GM23248 (cell line): ENCODE data around the gene TUSC2. TPM values are rescaled to one million over a fixed set of nuclear protein-coding genes. Genes with fewer than 3 reads are reported as not detected.

Experiments
- DNase-seq: peaks from one replicate; pipeline ENCODE4 v3.0.0-alpha.2; 2015
- H2AFZ ChIP-seq: fragments of 200-600 bp; sonication (generic); 2 replicates; pipeline ENCODE4 v1.6.1; 2016; ENCODE audit warnings: antibody characterized with exemption
- H3F3A ChIP-seq: fragments of 200-600 bp; sonication (generic); 2 replicates; pipeline ENCODE4 v1.6.1; 2016; ENCODE audit warnings: mild to moderate bottlenecking, antibody characterized with exemption, mixed run types; ENCODE audit not compliant: insufficient read depth
- H3K27ac ChIP-seq: fragments of 200-600 bp; sonication (generic); 2 replicates; pipeline ENCODE4 v1.5.1; 2016; ENCODE audit warnings: mild to moderate bottlenecking
- H3K27me3 ChIP-seq: fragments of 200-600 bp; sonication (generic); replicated peaks from 2 replicates; pipeline ENCODE4 v1.6.1; 2016; ENCODE audit warnings: mild to moderate bottlenecking; ENCODE audit not compliant: insufficient read depth
- H3K36me3 ChIP-seq: fragments of 200-600 bp; sonication (generic); 2 replicates; pipeline ENCODE4 v1.6.1; 2016; ENCODE audit warnings: low read depth, mild to moderate bottlenecking
- H3K4me1 ChIP-seq: fragments of 200-600 bp; sonication (generic); 2 replicates; pipeline ENCODE4 v1.6.1; 2016; ENCODE audit warnings: mild to moderate bottlenecking; ENCODE audit not compliant: insufficient read depth
- H3K4me2 ChIP-seq: fragments of 200-600 bp; sonication (generic); one replicate; pipeline ENCODE4 v1.6.1; 2016; ENCODE audit warnings: mild to moderate bottlenecking; ENCODE audit not compliant: unreplicated experiment
- H3K4me3 ChIP-seq: fragments of 200-600 bp; sonication (generic); 2 replicates; pipeline ENCODE4 v1.5.1; 2016; ENCODE audit warnings: mild to moderate bottlenecking
- H3K79me2 ChIP-seq: fragments of 200-600 bp; sonication (generic); 2 replicates; pipeline ENCODE4 v1.6.1; 2016; ENCODE audit warnings: mild to moderate bottlenecking; ENCODE audit not compliant: insufficient read depth
- H3K9ac ChIP-seq: fragments of 200-600 bp; sonication (generic); 2 replicates; pipeline ENCODE4 v1.6.1; 2016; ENCODE audit warnings: mild to moderate bottlenecking
- H3K9me2 ChIP-seq: fragments of 200-600 bp; sonication (generic); 2 replicates; pipeline ENCODE4 v1.6.1; 2016; ENCODE audit warnings: mixed run types, mild to moderate bottlenecking, moderate library complexity; ENCODE audit not compliant: insufficient read depth
- H3K9me3 ChIP-seq: fragments of 200-600 bp; sonication (generic); one replicate; pipeline ENCODE4 v1.6.1; 2017; ENCODE audit warnings: low read depth
- H4K20me1 ChIP-seq: fragments of 200-600 bp; sonication (generic); 2 replicates; pipeline ENCODE4 v1.6.0; 2016; ENCODE audit not compliant: insufficient read depth
- EZH2 ChIP-seq: fragments of 200-600 bp; sonication (generic); IDR thresholded peaks from 2 replicates; pipeline ENCODE4 v1.6.1; 2018; ENCODE audit warnings: antibody characterized with exemption, mild to moderate bottlenecking; ENCODE audit not compliant: insufficient read depth, poor library complexity, severe bottlenecking
- EZH2phosphoT487 ChIP-seq: fragments of 200-600 bp; sonication (generic); IDR thresholded peaks from 2 replicates; pipeline ENCODE4 v1.6.1; 2018; ENCODE audit warnings: antibody characterized with exemption, moderate library complexity, mild to moderate bottlenecking, low read depth; ENCODE audit not compliant: insufficient read depth
- WGBS, 2 experiments: methylation state at CpG; one replicate each; pipeline ENCODE4 v1.1.6; 2015 to 2017; ENCODE audit warnings: low lambda C conversion rate in 2 of 2, low coverage in 1 of 2; ENCODE audit errors: missing lambda C conversion rate in 2 of 2; 5-methylcytosine and 5-hydroxymethylcytosine counted together
- in situ Hi-C: fragments of 300-500 bp; cut with MboI; formaldehyde crosslinking; loops from 2 replicates; pipeline ENCODE4 v1.15.0; 2020
- polyA plus RNA-seq: library from polyadenylated mRNA; unstranded; fragments of >200 nt; fragmentation: Nextera tagmentation; extraction: Ambion mirVana; gene quantifications from 2 replicates; pipeline ENCODE4 v1.2.1, GENCODE V29; 2016
- total RNA-seq: library from RNA; depleted of rRNA; stranded (reverse); fragments of >200 nt; shearing (Covaris generic); gene quantifications from 2 replicates; pipeline ENCODE4 v1.2.3, GENCODE V29; 2014

The TUSC2 gene
- total and polyA plus RNA-seq, 2 experiments from 2014 or later: 32.5 to 46.5 TPM

DNA sequence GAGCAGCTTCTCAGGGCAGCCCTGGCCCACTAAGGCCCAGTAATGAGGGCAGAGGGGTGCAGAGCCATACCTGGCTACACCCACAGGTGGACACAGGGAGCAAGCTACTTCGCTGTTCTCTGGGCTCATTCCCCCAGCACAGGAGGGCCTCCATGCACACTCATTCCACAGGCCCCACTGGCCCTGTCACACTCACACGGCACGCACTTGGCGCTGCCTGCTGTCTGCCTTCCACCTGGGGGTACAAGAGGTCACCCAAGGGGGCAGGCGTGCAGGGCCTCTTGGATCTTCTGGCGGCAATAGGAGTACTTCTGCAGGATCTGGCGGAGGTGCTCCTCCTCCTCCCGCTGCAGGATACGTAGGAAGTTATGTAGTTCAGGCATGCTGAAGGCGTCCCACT lies 2.3 kb upstream of the TUSC2 start:
- in situ Hi-C loops: no loop called here
- 90 to 92% methylated on average over 10 of the region's 10 CpGs for WGBS, 2 experiments
- Histone ChIP-seq H4K20me1 (no peaks in the 10 kb centered on the region; the same call in 1 of the 2 replicates), H3K4me3 (no peak overlapping the region), H3K9ac (no peak overlapping the region), H3F3A (peaks cover 45% of the 10 kb centered on the region), H3K4me1 (peaks cover 37% of the 10 kb centered on the region), H3K4me2 (no peak overlapping the region), H2AFZ (no peak overlapping the region), H3K79me2 (peaks cover 69% of the 10 kb centered on the region), H3K9me3 (no peaks in the 10 kb centered on the region), H3K9me2 (no peaks in the 10 kb centered on the region), H3K36me3 (peaks cover 23% of the 10 kb centered on the region), H3K27ac (no peak overlapping the region), H3K27me3 (no peaks in the 10 kb centered on the region)
- DNase-seq: no peak
- TF ChIP-seq EZH2 (no peak), EZH2phosphoT487 (no peak)

GRCh38 chr3:50327129-50327528 lies 894 bp downstream of the TUSC2 start:
- peaks cover 37% of the 10 kb centered on the region for H3K79me2 ChIP-seq
- H3K4me2 ChIP-seq: peak overlapping the region; percentile 79
- in situ Hi-C loops: no loop called here
- no peak for TF ChIP-seq EZH2
- TF ChIP-seq EZH2phosphoT487: no peak
- 0 out of 2 replicates have a peak overlapping the region, but pooled peaks have one; percentile 76 for H3K27ac ChIP-seq
- peak overlapping the region; percentile 88 for H3K9ac ChIP-seq
- peaks cover 23% of the 10 kb centered on the region for H3K36me3 ChIP-seq
- H3K4me1 ChIP-seq: peaks cover 17% of the 10 kb centered on the region
- H3F3A ChIP-seq: peaks cover 31% of the 10 kb centered on the region
- no peak for DNase-seq
- H2AFZ ChIP-seq: no peak overlapping the region
- WGBS, 2 experiments: 51 to 52% methylated on average over 4 of the region's 4 CpGs
- no peaks in the 10 kb centered on the region for H3K9me2 ChIP-seq
- H3K4me3 ChIP-seq: peak overlapping the region; percentile 82
- no peaks in the 10 kb centered on the region for H4K20me1 ChIP-seq
- H3K9me3 ChIP-seq: no peaks in the 10 kb centered on the region
- no peaks in the 10 kb centered on the region for H3K27me3 ChIP-seq

GRCh38 chr3:50326182-50326541 lies 1.9 kb downstream of the TUSC2 start:
- no peaks in the 10 kb centered on the region for H3K9me2 ChIP-seq
- no peak overlapping the region for H3K4me2 ChIP-seq
- H4K20me1 ChIP-seq: no peaks in the 10 kb centered on the region
- in situ Hi-C loops: no loop called here
- peaks cover 27% of the 10 kb centered on the region for H3K79me2 ChIP-seq
- WGBS, 2 experiments: 96 to 99% methylated on average over 8 of the region's 8 CpGs
- H3K9ac ChIP-seq: no peak overlapping the region; the same call in 1 of the 2 replicates
- H3K27me3 ChIP-seq: no peaks in the 10 kb centered on the region
- no peak overlapping the region for H2AFZ ChIP-seq
- DNase-seq: no peak
- peaks cover 21% of the 10 kb centered on the region for H3K36me3 ChIP-seq
- no peak for TF ChIP-seq EZH2
- TF ChIP-seq EZH2phosphoT487: no peak
- peaks cover 21% of the 10 kb centered on the region for H3K4me1 ChIP-seq
- H3K27ac ChIP-seq: no peak overlapping the region
- H3F3A ChIP-seq: peaks cover 29% of the 10 kb centered on the region
- no peaks in the 10 kb centered on the region for H3K9me3 ChIP-seq
- no peak overlapping the region for H3K4me3 ChIP-seq

DNA sequence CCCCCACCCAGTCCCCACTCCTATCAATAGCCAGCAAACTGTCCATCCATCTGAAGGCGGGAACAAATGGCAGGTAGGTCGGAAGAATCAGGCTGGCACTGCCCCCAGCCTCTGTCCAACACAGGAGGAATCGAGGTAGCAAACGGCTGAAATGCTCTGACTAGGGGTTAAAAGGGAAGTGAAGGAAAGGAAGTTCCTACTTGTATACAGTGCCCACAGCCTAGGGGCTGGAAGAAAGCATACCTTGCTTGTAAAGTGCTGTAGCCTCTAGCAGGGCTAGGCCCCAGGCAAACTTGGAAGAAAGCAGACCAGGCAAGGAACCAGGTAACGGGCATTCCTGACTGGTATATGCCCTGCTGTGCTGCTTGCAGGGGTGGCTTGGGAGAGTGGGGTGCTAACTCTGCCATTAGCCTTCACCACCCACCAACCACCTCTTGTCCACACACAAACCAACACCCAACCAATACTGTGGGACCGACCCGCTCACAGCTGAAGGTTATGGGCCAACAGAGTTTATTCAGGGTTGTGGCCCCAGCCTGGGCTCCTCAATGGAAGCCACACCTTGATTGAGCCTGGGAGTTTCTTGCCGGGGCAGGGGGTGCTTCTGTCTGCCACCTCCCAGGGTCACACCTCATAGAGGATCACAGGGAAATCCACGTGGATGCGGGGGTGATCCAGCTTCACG lies 2.4 kb downstream of the TUSC2 start:
- Histone ChIP-seq H3K4me3 (no peak overlapping the region), H3K4me1 (peaks cover 21% of the 10 kb centered on the region), H3K36me3 (peaks cover 16% of the 10 kb centered on the region), H3F3A (peaks cover 24% of the 10 kb centered on the region), H3K79me2 (peaks cover 22% of the 10 kb centered on the region), H3K27ac (no peak overlapping the region), H3K9ac (no peak overlapping the region), H3K27me3 (no peaks in the 10 kb centered on the region), H3K9me3 (no peaks in the 10 kb centered on the region), H3K4me2 (no peak overlapping the region), H3K9me2 (no peaks in the 10 kb centered on the region), H4K20me1 (no peaks in the 10 kb centered on the region), H2AFZ (no peak overlapping the region)
- no peak for TF ChIP-seq EZH2
- TF ChIP-seq EZH2phosphoT487: no peak
- 76 to 87% methylated on average over 11 of the region's 11 CpGs for WGBS, 2 experiments
- in situ Hi-C loops: no loop called here
- no peak for DNase-seq

DNA sequence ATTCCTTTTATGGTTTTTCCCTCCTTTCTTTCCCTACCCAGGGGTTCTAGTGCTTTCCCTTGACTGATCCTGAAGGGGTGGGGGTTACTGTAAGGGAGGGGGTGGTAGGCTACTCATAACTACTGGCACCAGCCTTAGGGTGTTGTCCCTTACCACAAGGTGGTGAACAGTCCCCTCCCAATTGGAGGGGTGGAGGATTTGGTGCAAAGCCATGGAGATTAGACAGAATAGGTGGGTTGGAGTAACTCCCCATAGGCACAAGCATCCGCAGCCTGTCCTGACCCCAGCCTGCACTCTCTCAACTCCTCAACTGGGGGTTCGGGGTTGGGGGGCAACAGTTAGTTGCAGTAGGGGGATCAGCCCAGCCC lies 2.9 kb downstream of the TUSC2 start:
- Histone ChIP-seq H3K27me3 (no peaks in the 10 kb centered on the region), H3K4me2 (no peak overlapping the region), H2AFZ (no peak overlapping the region), H3K9me3 (no peaks in the 10 kb centered on the region), H3K4me1 (peaks cover 24% of the 10 kb centered on the region), H3K9ac (no peak overlapping the region), H3F3A (peaks cover 19% of the 10 kb centered on the region), H3K36me3 (peaks cover 10% of the 10 kb centered on the region), H4K20me1 (no peaks in the 10 kb centered on the region), H3K9me2 (no peaks in the 10 kb centered on the region), H3K27ac (no peak overlapping the region), H3K4me3 (no peak overlapping the region), H3K79me2 (peaks cover 25% of the 10 kb centered on the region)
- in situ Hi-C loops: no loop called here
- DNase-seq: no peak
- TF ChIP-seq EZH2: no peak
- TF ChIP-seq EZH2phosphoT487: no peak
- 58% methylated on average over 2 of the region's 2 CpGs; no CpG with 5 or more reads in 1 of the 2 experiments for WGBS, 2 experiments
